Naive thymus-derived CD4-positive, alpha-beta T cell (primary cell): ENCODE data around the gene ZNF609. TPM values are rescaled to one million over a fixed set of nuclear protein-coding genes. Genes with fewer than 3 reads are reported as not detected.

Experiments
- ATAC-seq: fragments of 150-1000 bp; cut with Tn5 transposase; 2 replicates; pipeline ENCODE4 v1.10.0; 2021; ENCODE audit warnings: mild to moderate bottlenecking, moderate library complexity
- CTCF ChIA-PET: fragments of 350-600 bp; sonication (Branson Sonifier 250); formaldehyde crosslinking; loops from one replicate; lab custom pipeline; 2021; ENCODE audit warnings: antibody characterized with exemption; lab: Charles Lee
- POLR2A ChIA-PET: fragments of 350-600 bp; sonication (Branson Sonifier 250); formaldehyde crosslinking; loops from one replicate; lab custom pipeline; 2021; ENCODE audit warnings: antibody characterized with exemption, inconsistent platforms; lab: Charles Lee
- DNase-seq, 9 donors: peaks; one replicate each; pipeline versions ENCODE4 v3.0.0 to v3.0.0-alpha.2; 2020 to 2022; ENCODE audit warnings: mixed read lengths in 1 of 9
- H3K27ac ChIP-seq: one replicate; pipeline ENCODE4 v1.7.0; 2013; ENCODE audit warnings: mild to moderate bottlenecking, low read depth, low read length, moderate library complexity
- H3K27me3 ChIP-seq, 2 donors: one replicate each; pipeline ENCODE4 v1.7.0; 2013; ENCODE audit warnings: low read length in 2 of 2, mild to moderate bottlenecking in 2 of 2, moderate library complexity in 2 of 2; ENCODE audit not compliant: control insufficient read depth in 2 of 2, insufficient read depth in 2 of 2
- H3K36me3 ChIP-seq, 3 experiments: 1 replicate in 2 of 3; 2 replicates in 1 of 3; pipeline ENCODE4 v1.7.0; 2013; ENCODE audit warnings: low read length in 3 of 3, mild to moderate bottlenecking in 3 of 3, moderate library complexity in 1 of 3; ENCODE audit not compliant: insufficient read depth in 3 of 3, control insufficient read depth in 2 of 3
- H3K4me1 ChIP-seq, 2 donors: one replicate each; pipeline ENCODE4 v1.7.0; 2013; ENCODE audit warnings: low read length in 2 of 2, mild to moderate bottlenecking in 2 of 2, moderate library complexity in 1 of 2; ENCODE audit not compliant: control insufficient read depth in 2 of 2, insufficient read depth in 2 of 2
- H3K4me3 ChIP-seq: 2 replicates; pipeline ENCODE4 v1.7.0; 2013; ENCODE audit warnings: mild to moderate bottlenecking, low read length
- H3K9me3 ChIP-seq, 3 experiments: 1 replicate in 2 of 3; 2 replicates in 1 of 3; pipeline ENCODE4 v1.7.0; 2013; ENCODE audit warnings: low read length in 3 of 3; ENCODE audit not compliant: control insufficient read depth in 2 of 3
- H3K27ac Mint-ChIP-seq, 9 donors: one replicate each; pipeline ENCODE4 v1.8.0; 2020 to 2022; ENCODE audit warnings: mixed read lengths in 9 of 9, mild to moderate bottlenecking in 8 of 9, moderate library complexity in 5 of 9, inconsistent platforms in 2 of 9
- H3K27me3 Mint-ChIP-seq, 5 donors: one replicate each; pipeline ENCODE4 v1.8.0; 2021 to 2022; ENCODE audit warnings: mixed read lengths in 5 of 5, mild to moderate bottlenecking in 1 of 5
- H3K36me3 Mint-ChIP-seq, 5 donors: one replicate each; pipeline ENCODE4 v1.8.0; 2020 to 2022; ENCODE audit warnings: mixed read lengths in 5 of 5, mild to moderate bottlenecking in 3 of 5, inconsistent platforms in 1 of 5
- H3K4me1 Mint-ChIP-seq, 7 donors: one replicate each; pipeline ENCODE4 v1.8.0; 2020 to 2022; ENCODE audit warnings: mixed read lengths in 7 of 7, mild to moderate bottlenecking in 3 of 7, inconsistent platforms in 1 of 7
- H3K4me3 Mint-ChIP-seq, 10 donors: one replicate each; pipeline ENCODE4 v1.8.0; 2020 to 2022; ENCODE audit warnings: mild to moderate bottlenecking in 10 of 10, mixed read lengths in 10 of 10, moderate library complexity in 6 of 10, inconsistent platforms in 2 of 10
- H3K9me3 Mint-ChIP-seq, 11 donors: one replicate each; pipeline ENCODE4 v1.8.0; 2020 to 2022; ENCODE audit warnings: mixed read lengths in 11 of 11, mild to moderate bottlenecking in 4 of 11, inconsistent platforms in 1 of 11, moderate library complexity in 1 of 11
- intact Hi-C, 2 donors: fragments of 100-400 bp; cut with micrococcal nuclease; formaldehyde crosslinking; loops; one replicate each; pipeline ENCODE4 v1.15.1; 2023
- polyA plus RNA-seq, 2 donors: library from polyadenylated mRNA; unstranded; fragments of 300-500 nt; fragmentation: Illumina TruSeq; gene quantifications; one replicate each; pipeline ENCODE4 v1.2.3, GENCODE V29; 2021
- total RNA-seq, 6 experiments: library from RNA in 5 of 6; stranded (reverse) in 5 of 6; gene quantifications; 1 replicate in 5 of 6; 2 replicates in 1 of 6; pipeline ENCODE4 v1.2.3 and lab custom pipeline; 2021 to 2026

ZNF609 gene
- total and polyA plus RNA-seq, 7 experiments from 2014 or later = 10.1 to 89.1 (median 71.9) TPM

DNA sequence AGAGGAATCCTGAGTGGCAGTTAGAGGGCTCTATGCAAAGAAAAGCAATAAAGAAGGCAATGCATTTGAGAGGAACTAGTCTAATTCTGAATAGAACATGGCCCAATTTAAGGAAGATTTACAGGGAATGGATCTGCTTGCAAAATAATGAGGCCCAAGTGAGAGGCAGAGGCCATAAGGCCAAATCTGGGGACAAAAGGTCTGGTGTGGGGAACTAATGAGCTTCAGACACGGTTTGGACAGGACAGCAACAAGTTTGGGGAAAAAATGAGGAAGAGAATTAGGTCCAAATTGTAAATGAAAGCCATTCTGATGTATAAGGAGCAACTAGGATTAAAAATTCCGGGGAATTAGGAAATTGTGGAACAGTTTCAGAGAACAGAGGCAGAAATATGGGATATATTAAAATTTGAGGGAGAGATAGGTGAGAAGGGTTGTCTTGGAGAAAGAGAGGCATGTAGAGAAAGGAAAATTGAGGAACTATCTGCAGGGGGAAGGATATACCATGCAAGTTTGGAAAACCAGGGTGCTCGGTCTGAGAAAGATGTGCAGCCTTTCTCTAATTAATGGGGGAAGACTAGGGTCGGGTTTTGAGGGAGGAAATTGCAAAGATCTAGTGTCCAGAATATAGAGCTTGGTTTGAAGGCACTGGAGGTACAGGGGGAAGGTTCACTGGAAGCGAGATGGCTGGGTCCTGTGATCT is 241.3 kb downstream of the ZNF609 start:
- Mint-ChIP-seq H3K27ac (peak overlapping the region; percentile 67 to 95 (median 91)), H3K4me1 (peaks cover 52 to 70% (median 59%) of the 10 kb centered on the region in 7 donors), H3K9me3 (peaks cover 0 to 1% (median 0%) of the 10 kb centered on the region in 11 donors), H3K4me3 (peak overlapping the region; percentile 78 to 97 (median 84)), H3K36me3 (peaks cover 0 to 10% (median 0%) of the 10 kb centered on the region in 5 donors), H3K27me3 (no peaks in the 10 kb centered on the region)
- Histone ChIP-seq H3K9me3 (no peaks in the 10 kb centered on the region), H3K36me3 (peaks cover 0 to 9% (median 0%) of the 10 kb centered on the region in 3 experiments), H3K4me3 (peak overlapping the region; percentile 82), H3K4me1 (peaks cover 40 to 49% of the 10 kb centered on the region in 2 donors), H3K27me3 (no peaks in the 10 kb centered on the region), H3K27ac (peak overlapping the region; percentile 80)
- ChIA-PET POLR2A (interaction anchor here (0.6 to 1.1 kb wide), 4 partner anchors 11 to 604 kb away, joined by 3 to 4 read pairs (median 3); no protein-coding TSS in a partner anchor), CTCF (interaction anchor here (0.6 to 0.9 kb wide), 4 partner anchors 14 to 163 kb away, joined by 3 to 4 read pairs (median 3); no protein-coding TSS in a partner anchor)
- ATAC-seq (no peak), DNase-seq (no peak)
- intact Hi-C loops = loop anchor here (2.0 to 10.0 kb wide), 4 partner anchors 15 to 596 kb away; partner anchors contain the start of genes RNU5A-1 (in 2 of the 2) and ZNF609 (in 1 of the 2)

DNA sequence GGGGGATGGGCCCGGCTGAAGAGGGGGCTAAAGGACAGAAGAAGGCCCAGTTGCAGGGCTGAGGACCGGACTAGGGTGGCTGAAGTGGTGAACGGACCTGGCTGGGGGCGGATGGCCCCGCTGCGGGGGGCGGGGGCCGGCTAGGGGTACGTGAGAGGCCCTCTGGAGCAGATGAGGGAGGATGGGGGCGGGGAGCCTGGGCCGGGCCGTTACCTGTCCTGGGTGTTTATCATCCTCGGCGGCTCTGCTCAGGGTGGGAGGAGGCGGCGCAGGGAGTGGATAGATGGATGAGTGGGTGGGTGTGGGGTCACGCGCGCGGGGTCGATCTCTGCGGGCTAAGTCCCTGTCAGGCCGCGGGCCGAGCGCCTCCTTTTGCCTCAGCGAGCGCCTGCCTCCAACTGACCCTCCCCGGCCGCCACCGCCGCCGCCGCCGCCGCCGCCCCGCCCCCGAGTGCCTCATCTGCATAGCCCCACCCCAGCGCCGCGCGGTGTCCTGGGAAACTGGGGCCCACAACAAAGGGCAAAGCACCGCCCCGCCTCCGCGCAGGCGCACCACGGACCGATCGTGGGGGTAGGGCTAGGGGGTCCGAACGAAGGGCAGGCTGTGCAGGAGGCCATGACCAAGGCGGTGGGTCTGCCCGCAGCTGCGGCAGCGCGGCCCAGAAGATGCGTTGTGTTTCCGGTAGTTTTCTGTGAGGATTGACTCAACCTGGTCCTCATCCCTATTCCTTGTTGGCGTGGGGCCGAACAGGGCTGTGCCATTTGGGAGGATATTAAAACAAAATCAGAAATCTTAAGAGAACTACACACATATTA is 242.6 kb downstream of the ZNF609 start:
- H3K4me3 ChIP-seq = peak overlapping the region; percentile 93
- H3K36me3 ChIP-seq = peaks cover 0 to 9% (median 0%) of the 10 kb centered on the region in 3 experiments
- H3K27me3 Mint-ChIP-seq = no peaks in the 10 kb centered on the region
- peaks cover 0 to 1% (median 0%) of the 10 kb centered on the region in 11 donors for H3K9me3 Mint-ChIP-seq
- peaks cover 46 to 57% (median 52%) of the 10 kb centered on the region in 7 donors for H3K4me1 Mint-ChIP-seq
- POLR2A ChIA-PET = interaction anchor here (0.5 to 1.1 kb wide), 4 partner anchors 14 to 540 kb away, joined by 3 to 5 read pairs (median 4); partner anchors contain the start of genes PPIB and TRIP4
- peaks cover 40 to 43% of the 10 kb centered on the region in 2 donors for H3K4me1 ChIP-seq
- H3K27ac Mint-ChIP-seq = peak overlapping the region; percentile 67 to 95 (median 91)
- H3K4me3 Mint-ChIP-seq = peak overlapping the region; percentile 78 to 97 (median 84)
- H3K36me3 Mint-ChIP-seq = peaks cover 0 to 10% (median 0%) of the 10 kb centered on the region in 5 donors
- CTCF ChIA-PET = no interaction called here
- intact Hi-C loops = loop anchor here (1.0 to 10.0 kb wide), 10 partner anchors 16 to 610 kb away; partner anchors contain the start of genes PPIB (in 2 of the 2), RNU5A-1 (in 2 of the 2), CIAO2A (in 1 of the 2) and PIF1 (in 1 of the 2)
- peak; percentile 87 to 98 (median 92) for DNase-seq
- no peaks in the 10 kb centered on the region for H3K9me3 ChIP-seq
- peak; percentile 98 for ATAC-seq
- H3K27ac ChIP-seq = peak overlapping the region; percentile 80
- H3K27me3 ChIP-seq = no peaks in the 10 kb centered on the region

DNA sequence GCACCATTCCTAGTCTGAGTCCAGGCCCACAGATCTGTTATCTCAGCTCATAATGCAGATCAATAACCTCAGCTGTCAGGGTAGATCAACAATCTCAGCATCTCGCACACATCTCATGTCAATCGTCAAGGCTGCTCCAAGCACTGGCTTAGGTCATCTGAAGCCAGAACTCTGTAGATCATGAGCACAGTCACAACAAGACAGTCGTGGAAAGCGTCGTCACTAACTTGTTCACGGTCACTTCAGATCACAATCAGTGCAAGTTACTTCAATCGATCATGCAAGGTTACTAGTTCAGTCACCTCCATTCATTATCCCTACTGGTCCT is 243.2 kb downstream of the ZNF609 start:
- Histone ChIP-seq H3K27me3 (no peaks in the 10 kb centered on the region), H3K27ac (peak overlapping the region; percentile 80), H3K4me3 (peak overlapping the region; percentile 93), H3K36me3 (peaks cover 0 to 9% (median 0%) of the 10 kb centered on the region in 3 experiments), H3K9me3 (no peaks in the 10 kb centered on the region), H3K4me1 (peaks cover 38 to 40% of the 10 kb centered on the region in 2 donors)
- peaks cover 0 to 10% (median 0%) of the 10 kb centered on the region in 5 donors for H3K36me3 Mint-ChIP-seq
- ChIA-PET POLR2A (interaction anchor here (0.8 to 1.1 kb wide), 3 partner anchors 13 to 540 kb away, joined by 3 to 5 read pairs (median 4); partner anchors contain the start of genes PPIB and TRIP4), CTCF (no interaction called here)
- peaks cover 0 to 1% (median 0%) of the 10 kb centered on the region in 11 donors for H3K9me3 Mint-ChIP-seq
- H3K4me3 Mint-ChIP-seq = peak overlapping the region; percentile 78 to 97 (median 84)
- intact Hi-C loops = loop anchor here (1.0 to 10.0 kb wide), 10 partner anchors 17 to 610 kb away; partner anchors contain the start of genes PPIB (in 2 of the 2), RNU5A-1 (in 2 of the 2), CIAO2A (in 1 of the 2) and PIF1 (in 1 of the 2)
- ATAC-seq = peak; percentile 5
- peaks cover 40 to 51% (median 47%) of the 10 kb centered on the region in 7 donors for H3K4me1 Mint-ChIP-seq
- DNase-seq = no peak
- H3K27me3 Mint-ChIP-seq = peaks cover 0 to 3% (median 0%) of the 10 kb centered on the region in 5 donors
- H3K27ac Mint-ChIP-seq = peak overlapping the region; percentile 67 to 95 (median 91)

DNA sequence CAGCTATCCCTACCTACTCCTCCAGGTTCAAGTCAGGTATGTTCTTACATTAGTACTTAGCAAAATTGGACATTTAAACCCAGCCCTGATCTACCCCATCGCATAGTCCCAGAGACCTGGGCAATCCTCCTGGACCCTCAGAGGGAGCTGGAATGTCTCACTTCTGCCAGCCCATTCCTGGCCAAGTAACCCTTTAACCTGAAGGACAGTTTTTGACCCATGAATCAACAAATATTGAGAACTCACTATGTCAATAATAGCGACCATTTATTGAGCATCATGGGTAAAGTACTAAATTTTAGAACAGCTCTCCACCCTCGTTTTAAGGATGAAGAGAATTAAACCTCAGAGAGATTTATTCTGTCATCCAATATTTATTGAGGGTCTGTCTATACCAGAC is 244.6 kb downstream of the ZNF609 start:
- H3K27me3 ChIP-seq = no peaks in the 10 kb centered on the region
- peaks cover 29 to 37% (median 33%) of the 10 kb centered on the region in 7 donors for H3K4me1 Mint-ChIP-seq
- CTCF ChIA-PET = interaction anchor here (1.3 kb wide), 1 partner anchor 18 kb away, joined by 3 read pairs; no protein-coding TSS in a partner anchor
- H3K27ac ChIP-seq = no peak overlapping the region
- peaks cover 0 to 9% (median 0%) of the 10 kb centered on the region in 3 experiments for H3K36me3 ChIP-seq
- no peak overlapping the region for H3K4me3 ChIP-seq
- POLR2A ChIA-PET = interaction anchor here (0.7 to 0.9 kb wide), 2 partner anchors 12 to 541 kb away, joined by 3 read pairs; no protein-coding TSS in a partner anchor
- H3K9me3 Mint-ChIP-seq = peaks cover 0 to 1% (median 0%) of the 10 kb centered on the region in 11 donors
- DNase-seq (no peak), ATAC-seq (no peak)
- H3K4me3 Mint-ChIP-seq = peak overlapping the region in 4 of 10 donors; percentile 7 to 78 (median 28)
- peaks cover 0 to 8% (median 0%) of the 10 kb centered on the region in 5 donors for H3K36me3 Mint-ChIP-seq
- H3K9me3 ChIP-seq = no peaks in the 10 kb centered on the region
- intact Hi-C loops = loop anchor here in 1 of 2 donors (10.0 kb wide), 1 partner anchor 590 kb away; the partner anchor contains the start of gene RNU5A-1
- H3K27me3 Mint-ChIP-seq = peaks cover 0 to 3% (median 0%) of the 10 kb centered on the region in 5 donors
- no peak overlapping the region for H3K27ac Mint-ChIP-seq
- peaks cover 30 to 34% of the 10 kb centered on the region in 2 donors for H3K4me1 ChIP-seq

DNA sequence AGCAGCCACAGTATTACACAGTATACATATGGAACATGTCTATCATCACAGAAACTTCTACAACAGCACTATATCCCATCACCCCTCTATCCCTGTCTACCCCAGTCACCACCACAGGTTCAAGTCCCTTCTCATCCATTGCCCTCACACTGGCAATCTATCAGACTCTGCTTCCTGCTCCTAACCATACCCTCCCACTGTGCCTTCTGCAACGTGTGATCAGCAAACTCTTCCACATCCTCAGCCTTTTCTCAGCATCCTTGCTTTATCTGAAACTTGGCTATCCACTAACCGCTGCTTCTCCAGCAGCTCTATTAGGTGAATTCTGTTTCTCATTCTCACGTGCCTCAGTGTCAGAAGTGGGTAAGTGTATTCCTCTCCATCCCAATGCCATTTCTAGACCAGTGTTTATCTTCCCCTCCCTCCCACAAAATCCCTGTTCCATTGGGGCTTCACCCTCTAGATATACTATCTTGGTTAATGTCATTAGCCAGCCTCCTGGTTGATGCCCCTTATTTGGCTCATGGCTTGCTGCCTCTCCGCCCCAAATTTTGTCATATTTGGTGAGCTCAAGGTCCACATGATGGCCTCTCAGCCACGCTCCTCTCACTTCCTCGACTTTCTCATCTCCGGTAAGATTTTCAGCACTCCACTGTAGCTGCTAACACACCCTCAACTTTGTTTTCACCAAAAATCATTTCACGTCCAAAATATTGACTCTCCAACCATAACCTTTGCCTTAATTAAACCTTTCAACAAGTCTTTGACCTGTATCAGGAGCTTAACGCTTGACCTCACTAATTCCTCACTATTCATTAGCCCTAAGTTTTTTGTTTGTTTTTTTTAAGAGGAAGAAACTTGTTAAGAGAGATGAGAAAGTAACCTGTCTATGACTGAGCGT is 245.9 kb downstream of the ZNF609 start:
- intact Hi-C loops = loop anchor here in 1 of 2 donors (10.0 kb wide), 1 partner anchor 589 kb away; the partner anchor contains the start of gene RNU5A-1
- ChIA-PET CTCF (interaction anchor here (0.6 kb wide), 1 partner anchor 199 kb away, joined by 4 read pairs; no protein-coding TSS in a partner anchor), POLR2A (interaction anchor here (0.7 to 1.7 kb wide), 3 partner anchors 10 to 350 kb away, joined by 3 to 8 read pairs (median 3); no protein-coding TSS in a partner anchor)
- peaks cover 0 to 3% (median 0%) of the 10 kb centered on the region in 5 donors for H3K27me3 Mint-ChIP-seq
- H3K9me3 ChIP-seq = no peaks in the 10 kb centered on the region
- H3K4me3 Mint-ChIP-seq = peak overlapping the region in 1 of 10 donors; percentile 26
- peaks cover 19 to 24% (median 22%) of the 10 kb centered on the region in 7 donors for H3K4me1 Mint-ChIP-seq
- DNase-seq = no peak
- H3K27ac ChIP-seq = no peak overlapping the region
- H3K27ac Mint-ChIP-seq = no peak overlapping the region
- H3K36me3 Mint-ChIP-seq = peaks cover 0 to 7% (median 4%) of the 10 kb centered on the region in 5 donors
- peaks cover 18 to 22% of the 10 kb centered on the region in 2 donors for H3K4me1 ChIP-seq
- peaks cover 0 to 6% (median 0%) of the 10 kb centered on the region in 3 experiments for H3K36me3 ChIP-seq
- H3K9me3 Mint-ChIP-seq = peaks cover 0 to 1% (median 0%) of the 10 kb centered on the region in 11 donors
- H3K4me3 ChIP-seq = no peak overlapping the region
- no peak for ATAC-seq
- H3K27me3 ChIP-seq = no peaks in the 10 kb centered on the region
